AG09309 (cell line): Measurements from ENCODE around the gene FBXO4.
A peak's percentile ranks its signal among the peaks of the same experiment; 100 is the strongest.

Experiments used
- DNase-seq: peaks from one replicate; pipeline ENCODE4 v3.0.0-alpha.2; 2010; ENCODE audit warnings: low read depth
- H3K4me3 ChIP-seq: 2 replicates; pipeline ENCODE4 v1.5.1; 2011; ENCODE audit warnings: mild to moderate bottlenecking, low read depth, low read length, moderate library complexity; ENCODE audit not compliant: control insufficient read depth
- CTCF ChIP-seq: IDR thresholded peaks from 2 replicates; pipeline ENCODE4 v1.5.1; 2011; ENCODE audit warnings: mild to moderate bottlenecking, low read depth, low read length, inconsistent platforms; ENCODE audit not compliant: insufficient read depth, control insufficient read depth; ENCODE audit errors: missing control alignments

Gene FBXO4, protein sequence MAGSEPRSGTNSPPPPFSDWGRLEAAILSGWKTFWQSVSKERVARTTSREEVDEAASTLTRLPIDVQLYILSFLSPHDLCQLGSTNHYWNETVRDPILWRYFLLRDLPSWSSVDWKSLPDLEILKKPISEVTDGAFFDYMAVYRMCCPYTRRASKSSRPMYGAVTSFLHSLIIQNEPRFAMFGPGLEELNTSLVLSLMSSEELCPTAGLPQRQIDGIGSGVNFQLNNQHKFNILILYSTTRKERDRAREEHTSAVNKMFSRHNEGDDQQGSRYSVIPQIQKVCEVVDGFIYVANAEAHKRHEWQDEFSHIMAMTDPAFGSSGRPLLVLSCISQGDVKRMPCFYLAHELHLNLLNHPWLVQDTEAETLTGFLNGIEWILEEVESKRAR

DNA sequence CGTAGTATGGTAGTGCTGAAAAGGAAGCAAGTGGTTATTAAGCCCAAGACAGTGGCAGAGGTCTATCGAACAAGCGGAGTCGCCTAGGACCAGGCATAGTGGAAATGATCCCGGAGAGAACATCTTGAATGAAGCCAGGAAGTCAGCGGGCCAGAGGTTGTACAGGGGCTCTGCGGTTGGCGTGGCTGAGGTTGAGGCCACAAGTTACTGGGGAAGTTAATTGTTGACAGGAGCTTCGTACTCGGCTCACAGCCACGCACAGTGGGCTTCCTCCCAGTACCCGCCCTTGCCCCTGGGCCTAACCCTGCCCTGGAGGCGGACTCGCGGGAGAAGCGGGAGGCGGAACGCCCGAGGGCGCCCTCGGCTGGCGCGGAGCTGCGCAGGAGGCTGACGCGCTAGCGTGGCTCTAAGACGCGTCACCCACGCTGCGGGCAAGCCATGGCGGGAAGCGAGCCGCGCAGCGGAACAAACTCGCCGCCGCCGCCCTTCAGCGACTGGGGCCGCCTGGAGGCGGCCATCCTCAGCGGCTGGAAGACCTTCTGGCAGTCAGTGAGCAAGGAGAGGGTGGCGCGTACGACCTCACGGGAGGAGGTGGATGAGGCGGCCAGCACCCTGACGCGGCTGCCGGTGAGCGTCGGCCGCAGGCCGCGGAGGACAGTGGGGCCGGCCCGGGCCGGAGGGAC lies at the start of gene FBXO4:
FBXO4 (plus strand) TSS at position 410 of the 683 bp plus-strand sequence; CDS start at position 439, 29 bp downstream.
- H3K4me3 ChIP-seq, result peak within 1 kb of the TSS; percentile 71
- peak; percentile 53 for TF ChIP-seq CTCF
- DNase-seq, result peak; percentile 27

DNA sequence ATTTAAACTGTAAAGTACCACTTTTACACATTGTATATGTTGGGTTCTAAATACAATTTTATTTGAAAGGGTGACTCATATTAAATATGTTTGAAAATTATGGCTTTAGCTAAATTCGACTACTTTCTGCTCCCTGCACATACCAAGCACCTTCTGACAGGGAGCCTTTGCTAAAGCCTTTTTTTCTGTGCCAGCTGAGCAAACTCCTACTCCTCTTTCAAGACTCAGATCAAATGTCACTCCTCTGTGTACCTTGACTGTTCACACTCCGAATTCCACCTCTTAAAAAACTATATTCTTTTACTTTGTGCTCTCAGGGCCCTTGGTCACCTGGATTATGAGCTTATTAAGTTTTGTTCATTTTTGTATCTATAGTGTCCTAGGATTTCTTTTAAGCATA lies 48.4 kb upstream of the FBXO4 start:
- H3K4me3 ChIP-seq, result no peak overlapping the region
- TF ChIP-seq CTCF, result no peak
- no peak for DNase-seq

DNA sequence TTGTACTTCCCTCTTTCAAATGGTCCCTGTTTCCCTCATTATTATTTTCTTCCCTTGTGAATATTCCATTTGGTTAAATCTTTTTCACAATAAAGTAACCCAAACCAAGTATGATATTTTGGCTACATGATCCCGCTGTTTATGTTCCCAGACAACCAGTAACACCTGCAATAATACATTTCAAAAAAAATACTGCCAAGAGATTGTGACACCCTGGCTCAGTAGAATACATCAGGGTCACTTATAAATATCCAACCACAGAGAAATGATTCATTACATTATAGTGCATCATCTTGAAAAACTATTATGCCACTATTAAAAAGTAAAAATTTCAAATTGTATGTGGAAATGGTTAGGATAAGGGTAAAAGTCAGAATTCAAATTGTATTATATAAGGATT lies 47.7 kb upstream of the FBXO4 start:
- TF ChIP-seq CTCF, result no peak
- no peak for DNase-seq
- H3K4me3 ChIP-seq, result no peak overlapping the region

DNA sequence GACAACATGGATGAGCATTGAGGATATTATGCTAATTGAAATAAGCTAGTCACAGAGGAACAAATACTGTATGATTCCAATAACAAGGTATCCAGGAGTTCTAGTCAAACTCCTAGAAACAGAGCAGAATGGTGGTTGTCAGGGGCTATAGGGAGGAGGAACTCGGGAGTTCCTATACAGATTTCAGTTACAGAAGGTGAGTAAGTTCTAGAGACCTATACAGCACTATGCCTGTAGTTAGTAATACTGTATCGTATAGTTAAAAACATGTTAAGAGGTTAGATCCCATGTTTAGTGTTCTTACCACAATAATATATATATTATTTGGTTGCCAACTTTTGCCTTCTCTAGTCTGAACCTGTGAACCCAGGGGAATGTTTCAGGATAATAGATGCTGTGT lies 46.9 kb upstream of the FBXO4 start:
- no peak for TF ChIP-seq CTCF
- no peak overlapping the region for H3K4me3 ChIP-seq
- DNase-seq, result no peak

DNA sequence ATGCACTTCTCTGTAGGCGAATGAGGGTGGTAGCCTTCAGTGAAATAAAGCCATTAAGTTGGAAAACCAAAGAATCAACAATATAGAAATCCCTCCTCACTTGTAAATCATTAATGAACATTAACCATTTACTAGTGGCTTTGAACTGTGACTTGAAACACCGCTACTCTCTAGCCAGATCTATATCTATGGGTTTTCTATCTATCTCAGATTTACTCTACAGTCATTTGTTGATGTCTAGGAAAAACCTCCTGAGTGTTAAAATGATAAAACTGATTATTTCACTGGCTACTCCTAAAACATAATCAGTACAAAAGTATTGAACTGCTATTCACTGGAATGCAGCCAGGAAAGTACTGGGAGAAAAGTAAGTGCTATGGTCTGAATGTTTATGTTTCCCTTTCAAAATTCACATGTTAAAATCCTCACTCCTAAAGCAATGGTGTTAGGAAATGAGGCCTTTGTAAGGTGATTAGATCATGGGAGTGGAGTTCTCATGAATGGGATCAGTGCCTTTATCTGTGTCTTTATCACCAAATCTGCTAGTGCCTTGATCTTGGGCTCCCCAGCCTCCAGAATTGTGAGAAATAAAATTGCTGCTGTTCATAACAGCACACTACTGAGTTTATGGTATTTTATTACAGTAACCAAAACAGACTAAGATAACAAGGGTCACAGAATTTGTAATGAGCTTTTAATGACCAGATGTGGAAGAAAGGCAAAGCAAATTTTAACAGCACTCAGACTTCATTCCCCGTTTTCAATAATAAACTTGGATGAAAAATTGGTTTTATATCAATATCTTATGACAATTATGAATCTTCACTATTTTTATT lies 46.2 kb upstream of the FBXO4 start:
- no peak overlapping the region for H3K4me3 ChIP-seq
- no peak for TF ChIP-seq CTCF
- no peak for DNase-seq

DNA sequence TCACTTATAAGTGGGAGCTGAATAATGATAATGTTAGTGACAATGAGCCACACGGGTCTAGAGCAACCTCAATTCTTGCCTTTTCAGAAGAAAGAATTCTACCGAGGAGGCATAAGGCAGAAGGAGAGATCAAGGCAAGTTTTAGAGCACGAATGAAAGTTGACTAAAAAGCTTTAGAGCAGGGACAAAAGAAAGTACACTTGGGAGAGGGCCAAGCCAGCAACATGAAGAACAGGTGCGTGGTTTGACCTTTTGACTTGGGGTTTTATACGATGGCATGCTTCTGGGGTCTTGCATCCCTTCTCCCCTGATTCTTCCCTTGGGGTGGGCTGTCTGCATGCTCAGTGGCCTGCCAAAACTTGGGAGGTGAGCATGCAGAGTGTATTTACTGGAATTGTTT lies 42.3 kb upstream of the FBXO4 start:
- H3K4me3 ChIP-seq, result no peak overlapping the region
- no peak for TF ChIP-seq CTCF
- no peak for DNase-seq
